ENCODE measurements around the gene ASPA. TPM values are rescaled to one million over a fixed set of nuclear protein-coding genes. Genes with fewer than 3 reads are reported as not detected.

Gene ASPA
- total RNA-seq, 1 experiment from 2014 or later = 0.04 TPM

DNA sequence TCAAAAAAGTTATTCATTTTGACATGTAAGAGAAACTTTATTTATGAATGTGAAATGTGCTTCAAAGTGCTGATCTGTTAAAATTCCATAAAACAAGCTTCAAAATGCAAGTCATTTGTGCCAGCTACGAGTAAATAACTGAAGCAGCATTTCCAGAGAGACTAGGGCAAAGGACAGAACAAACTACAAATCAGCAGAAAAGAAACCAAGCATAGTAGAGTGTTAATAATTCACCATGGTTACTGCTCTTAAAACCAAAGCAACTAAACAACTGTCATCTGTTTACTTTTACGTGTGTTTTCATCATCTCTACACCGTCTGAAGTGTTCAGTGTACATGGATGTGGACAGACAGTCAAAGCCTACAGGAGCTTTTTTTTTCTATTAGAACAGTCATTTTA is 1.6 kb upstream of the ASPA start:
- no peaks in the 10 kb centered on the region for H3K27me3 Mint-ChIP-seq (ENCODE audit: low read depth)
- ATAC-seq (no peak), DNase-seq (ENCODE audit: low spot score) (no peak)
- H3K4me3 Mint-ChIP-seq = no peak overlapping the region
- H3K27ac Mint-ChIP-seq = no peak overlapping the region
- H3K4me1 Mint-ChIP-seq = peaks cover 15% of the 10 kb centered on the region
- no peaks in the 10 kb centered on the region for H3K36me3 Mint-ChIP-seq
- ChIA-PET POLR2A (no interaction called here), CTCF (no interaction called here)
- H3K9me3 Mint-ChIP-seq = no peaks in the 10 kb centered on the region
- TF ChIP-seq HMGA2 (CRISPR knock-in tag; IDR thresholded peaks at IDR 0.05) (no peak), GABPB1 (CRISPR knock-in tag; IDR thresholded peaks at IDR 0.05) (peak; percentile 75), ZNF416 (CRISPR knock-in tag; IDR thresholded peaks at IDR 0.05) (no peak)

DNA sequence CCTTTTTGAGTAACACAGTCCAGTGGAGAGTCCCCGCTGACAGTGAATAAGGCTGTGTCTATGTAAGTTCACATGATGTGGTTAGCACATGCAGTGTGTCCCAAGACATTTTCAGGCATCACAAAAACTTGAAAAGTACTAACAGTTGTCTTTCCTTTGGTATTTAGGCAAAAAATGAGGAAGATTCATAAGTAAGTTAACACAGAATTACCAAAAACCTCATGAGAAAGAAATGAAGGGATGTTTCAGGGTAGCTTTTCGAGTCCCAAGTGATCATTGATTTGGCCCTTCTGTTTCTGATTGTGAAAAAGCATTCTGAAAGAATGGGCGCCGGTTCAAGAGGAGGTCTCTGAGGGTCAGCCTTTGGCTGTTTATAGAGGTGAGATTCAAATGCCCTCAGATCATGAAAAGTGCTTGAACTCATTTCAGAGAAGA is 529 bp upstream of the ASPA start:
- DNase-seq (ENCODE audit: low spot score) (no peak), ATAC-seq (no peak)
- POLR2A ChIA-PET = no interaction called here
- Mint-ChIP-seq H3K27ac (no peak overlapping the region; the same call in 1 of the 2 replicates), H3K9me3 (no peaks in the 10 kb centered on the region), H3K4me3 (no peak overlapping the region), H3K27me3 (ENCODE audit: low read depth) (no peaks in the 10 kb centered on the region), H3K36me3 (no peaks in the 10 kb centered on the region), H3K4me1 (peaks cover 17% of the 10 kb centered on the region)
- TF ChIP-seq IRF2 (CRISPR knock-in tag; IDR thresholded peaks at IDR 0.05; ENCODE audit: borderline replicate concordance, low read depth) (no peak), FOXK1 (CRISPR knock-in tag; IDR thresholded peaks at IDR 0.05) (no peak), NFE2L1 (CRISPR knock-in tag; IDR thresholded peaks at IDR 0.05) (no peak), TEAD1 (CRISPR knock-in tag; IDR thresholded peaks at IDR 0.05) (no peak), TEAD4 (CRISPR knock-in tag; IDR thresholded peaks at IDR 0.05) (no peak), SMAD3 (CRISPR knock-in tag; IDR thresholded peaks at IDR 0.05; ENCODE audit: borderline replicate concordance) (no peak), TCF7 (CRISPR knock-in tag; IDR thresholded peaks at IDR 0.05; ENCODE audit: low read depth) (no peak), RELA (CRISPR knock-in tag; IDR thresholded peaks at IDR 0.05; ENCODE audit: borderline replicate concordance) (no peak), SOX15 (CRISPR knock-in tag; IDR thresholded peaks at IDR 0.05) (no peak), JAZF1 (CRISPR knock-in tag; IDR thresholded peaks at IDR 0.05) (no peak), NFATC4 (CRISPR knock-in tag; IDR thresholded peaks at IDR 0.05) (no peak), ZNF396 (CRISPR knock-in tag; IDR thresholded peaks at IDR 0.05; ENCODE audit: borderline replicate concordance) (no peak), ZNF138 (CRISPR knock-in tag; conservative IDR thresholded peaks at IDR 0.05) (no peak), CREM (CRISPR knock-in tag; IDR thresholded peaks at IDR 0.05) (no peak)
- TF ChIP-seq, protein P1, sequence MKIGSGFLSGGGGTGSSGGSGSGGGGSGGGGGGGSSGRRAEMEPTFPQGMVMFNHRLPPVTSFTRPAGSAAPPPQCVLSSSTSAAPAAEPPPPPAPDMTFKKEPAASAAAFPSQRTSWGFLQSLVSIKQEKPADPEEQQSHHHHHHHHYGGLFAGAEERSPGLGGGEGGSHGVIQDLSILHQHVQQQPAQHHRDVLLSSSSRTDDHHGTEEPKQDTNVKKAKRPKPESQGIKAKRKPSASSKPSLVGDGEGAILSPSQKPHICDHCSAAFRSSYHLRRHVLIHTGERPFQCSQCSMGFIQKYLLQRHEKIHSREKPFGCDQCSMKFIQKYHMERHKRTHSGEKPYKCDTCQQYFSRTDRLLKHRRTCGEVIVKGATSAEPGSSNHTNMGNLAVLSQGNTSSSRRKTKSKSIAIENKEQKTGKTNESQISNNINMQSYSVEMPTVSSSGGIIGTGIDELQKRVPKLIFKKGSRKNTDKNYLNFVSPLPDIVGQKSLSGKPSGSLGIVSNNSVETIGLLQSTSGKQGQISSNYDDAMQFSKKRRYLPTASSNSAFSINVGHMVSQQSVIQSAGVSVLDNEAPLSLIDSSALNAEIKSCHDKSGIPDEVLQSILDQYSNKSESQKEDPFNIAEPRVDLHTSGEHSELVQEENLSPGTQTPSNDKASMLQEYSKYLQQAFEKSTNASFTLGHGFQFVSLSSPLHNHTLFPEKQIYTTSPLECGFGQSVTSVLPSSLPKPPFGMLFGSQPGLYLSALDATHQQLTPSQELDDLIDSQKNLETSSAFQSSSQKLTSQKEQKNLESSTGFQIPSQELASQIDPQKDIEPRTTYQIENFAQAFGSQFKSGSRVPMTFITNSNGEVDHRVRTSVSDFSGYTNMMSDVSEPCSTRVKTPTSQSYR (CRISPR knock-in tag; IDR thresholded peaks at IDR 0.05) = no peak
- TF ChIP-seq, protein P2, sequence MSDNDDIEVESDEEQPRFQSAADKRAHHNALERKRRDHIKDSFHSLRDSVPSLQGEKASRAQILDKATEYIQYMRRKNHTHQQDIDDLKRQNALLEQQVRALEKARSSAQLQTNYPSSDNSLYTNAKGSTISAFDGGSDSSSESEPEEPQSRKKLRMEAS (CRISPR knock-in tag; IDR thresholded peaks at IDR 0.05) = no peak
- TF ChIP-seq, protein P3, sequence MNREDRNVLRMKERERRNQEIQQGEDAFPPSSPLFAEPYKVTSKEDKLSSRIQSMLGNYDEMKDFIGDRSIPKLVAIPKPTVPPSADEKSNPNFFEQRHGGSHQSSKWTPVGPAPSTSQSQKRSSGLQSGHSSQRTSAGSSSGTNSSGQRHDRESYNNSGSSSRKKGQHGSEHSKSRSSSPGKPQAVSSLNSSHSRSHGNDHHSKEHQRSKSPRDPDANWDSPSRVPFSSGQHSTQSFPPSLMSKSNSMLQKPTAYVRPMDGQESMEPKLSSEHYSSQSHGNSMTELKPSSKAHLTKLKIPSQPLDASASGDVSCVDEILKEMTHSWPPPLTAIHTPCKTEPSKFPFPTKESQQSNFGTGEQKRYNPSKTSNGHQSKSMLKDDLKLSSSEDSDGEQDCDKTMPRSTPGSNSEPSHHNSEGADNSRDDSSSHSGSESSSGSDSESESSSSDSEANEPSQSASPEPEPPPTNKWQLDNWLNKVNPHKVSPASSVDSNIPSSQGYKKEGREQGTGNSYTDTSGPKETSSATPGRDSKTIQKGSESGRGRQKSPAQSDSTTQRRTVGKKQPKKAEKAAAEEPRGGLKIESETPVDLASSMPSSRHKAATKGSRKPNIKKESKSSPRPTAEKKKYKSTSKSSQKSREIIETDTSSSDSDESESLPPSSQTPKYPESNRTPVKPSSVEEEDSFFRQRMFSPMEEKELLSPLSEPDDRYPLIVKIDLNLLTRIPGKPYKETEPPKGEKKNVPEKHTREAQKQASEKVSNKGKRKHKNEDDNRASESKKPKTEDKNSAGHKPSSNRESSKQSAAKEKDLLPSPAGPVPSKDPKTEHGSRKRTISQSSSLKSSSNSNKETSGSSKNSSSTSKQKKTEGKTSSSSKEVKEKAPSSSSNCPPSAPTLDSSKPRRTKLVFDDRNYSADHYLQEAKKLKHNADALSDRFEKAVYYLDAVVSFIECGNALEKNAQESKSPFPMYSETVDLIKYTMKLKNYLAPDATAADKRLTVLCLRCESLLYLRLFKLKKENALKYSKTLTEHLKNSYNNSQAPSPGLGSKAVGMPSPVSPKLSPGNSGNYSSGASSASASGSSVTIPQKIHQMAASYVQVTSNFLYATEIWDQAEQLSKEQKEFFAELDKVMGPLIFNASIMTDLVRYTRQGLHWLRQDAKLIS (CRISPR knock-in tag; IDR thresholded peaks at IDR 0.05; ENCODE audit: borderline replicate concordance) = no peak
- TF ChIP-seq, protein P4, sequence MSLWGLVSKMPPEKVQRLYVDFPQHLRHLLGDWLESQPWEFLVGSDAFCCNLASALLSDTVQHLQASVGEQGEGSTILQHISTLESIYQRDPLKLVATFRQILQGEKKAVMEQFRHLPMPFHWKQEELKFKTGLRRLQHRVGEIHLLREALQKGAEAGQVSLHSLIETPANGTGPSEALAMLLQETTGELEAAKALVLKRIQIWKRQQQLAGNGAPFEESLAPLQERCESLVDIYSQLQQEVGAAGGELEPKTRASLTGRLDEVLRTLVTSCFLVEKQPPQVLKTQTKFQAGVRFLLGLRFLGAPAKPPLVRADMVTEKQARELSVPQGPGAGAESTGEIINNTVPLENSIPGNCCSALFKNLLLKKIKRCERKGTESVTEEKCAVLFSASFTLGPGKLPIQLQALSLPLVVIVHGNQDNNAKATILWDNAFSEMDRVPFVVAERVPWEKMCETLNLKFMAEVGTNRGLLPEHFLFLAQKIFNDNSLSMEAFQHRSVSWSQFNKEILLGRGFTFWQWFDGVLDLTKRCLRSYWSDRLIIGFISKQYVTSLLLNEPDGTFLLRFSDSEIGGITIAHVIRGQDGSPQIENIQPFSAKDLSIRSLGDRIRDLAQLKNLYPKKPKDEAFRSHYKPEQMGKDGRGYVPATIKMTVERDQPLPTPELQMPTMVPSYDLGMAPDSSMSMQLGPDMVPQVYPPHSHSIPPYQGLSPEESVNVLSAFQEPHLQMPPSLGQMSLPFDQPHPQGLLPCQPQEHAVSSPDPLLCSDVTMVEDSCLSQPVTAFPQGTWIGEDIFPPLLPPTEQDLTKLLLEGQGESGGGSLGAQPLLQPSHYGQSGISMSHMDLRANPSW (CRISPR knock-in tag; conservative IDR thresholded peaks at IDR 0.05; ENCODE audit: low read depth) = no peak
- CTCF ChIA-PET = no interaction called here

Data from WTC11 (cell line).